HK-2 (cell line): ENCODE measurements around the gene DYSF.
"Not testable (repeated sequence)": the region's sequence is repeated elsewhere in the genome, so short reads cannot be mapped to it uniquely, and the experiment has no call there.

Experiments used
- DNase-seq: peaks from one replicate; pipeline ENCODE4 v3.0.0-alpha.2; 2018; ENCODE audit not compliant: unreplicated experiment

Gene DYSF

GRCh38 chr2:71472019-71472418 is 18.7 kb downstream of the DYSF start:
- no peak for DNase-seq

- DNase-seq, result no peak
Observed at GRCh38 chr2:71473346-71474031, 20.1 kb downstream of the DYSF start.

GRCh38 chr2:71474116-71474743 is 20.9 kb downstream of the DYSF start:
- no peak for DNase-seq

- no peak for DNase-seq
Observed at GRCh38 chr2:71474744-71475397, 21.5 kb downstream of the DYSF start.

GRCh38 chr2:71476495-71476894 is 23.1 kb downstream of the DYSF start:
- DNase-seq, result no peak

GRCh38 chr2:71477231-71477691 is 23.9 kb downstream of the DYSF start:
- DNase-seq, result no peak

GRCh38 chr2:71478806-71479205 is 25.4 kb downstream of the DYSF start:
- DNase-seq, result no peak

- no peak for DNase-seq
Observed at GRCh38 chr2:71479261-71479660, 25.9 kb downstream of the DYSF start.

GRCh38 chr2:71481111-71481510 is 27.8 kb downstream of the DYSF start:
- no peak for DNase-seq

- no peak for DNase-seq
Observed at GRCh38 chr2:71482055-71482454, 28.7 kb downstream of the DYSF start.

- no peak for DNase-seq
Observed at GRCh38 chr2:71483246-71483645, 29.9 kb downstream of the DYSF start.

- no peak for DNase-seq
Observed at GRCh38 chr2:71484354-71484753, 31.0 kb downstream of the DYSF start.

- no peak for DNase-seq
Observed at GRCh38 chr2:71486881-71487640, 33.7 kb downstream of the DYSF start.

GRCh38 chr2:71491551-71491950 is 38.2 kb downstream of the DYSF start:
- not testable (repeated sequence) for DNase-seq

GRCh38 chr2:71492112-71492511 is 38.8 kb downstream of the DYSF start:
- DNase-seq, result no peak

GRCh38 chr2:71494091-71494490 is 40.7 kb downstream of the DYSF start:
- no peak for DNase-seq

GRCh38 chr2:71494523-71495155 is 41.3 kb downstream of the DYSF start:
- DNase-seq, result no peak

GRCh38 chr2:71496156-71496770 is 42.9 kb downstream of the DYSF start:
- DNase-seq, result no peak

- DNase-seq, result peak; percentile 87
Observed at GRCh38 chr2:71498261-71498701, 44.9 kb downstream of the DYSF start.

- no peak for DNase-seq
Observed at GRCh38 chr2:71499691-71500090, 46.3 kb downstream of the DYSF start.

- DNase-seq, result peak; percentile 23
Observed at GRCh38 chr2:71500426-71501079, 47.2 kb downstream of the DYSF start.
